Measurements from ENCODE around the gene AARS2. TPM values are rescaled to one million over a fixed set of nuclear protein-coding genes. Genes with fewer than 3 reads are reported as not detected.

Gene AARS2
- total RNA-seq, 4 donors from 2014 or later: 6.1 to 9.4 (median 6.9) TPM

DNA sequence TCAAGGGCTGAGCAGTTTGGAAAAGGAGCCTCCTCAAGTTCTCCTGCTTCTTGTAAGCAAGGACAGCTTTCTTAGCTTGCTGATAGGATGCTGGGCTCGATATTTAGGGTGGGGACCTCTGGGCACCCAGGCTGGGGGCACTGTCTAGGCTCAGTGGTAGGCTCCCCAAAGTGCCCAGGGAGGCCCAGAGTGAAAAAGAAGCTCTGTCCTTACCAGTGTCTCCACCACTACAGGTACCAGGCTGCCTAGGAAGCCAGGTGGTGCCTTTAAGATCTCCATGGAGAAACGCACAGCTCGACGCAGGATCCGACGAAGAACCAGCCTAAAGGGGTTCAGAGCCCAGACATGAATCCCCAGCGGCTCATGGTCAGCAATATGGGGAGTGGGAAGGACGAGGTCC is 6.4 kb downstream of the AARS2 start:
- TF ChIP-seq POLR2AphosphoS5 (IDR thresholded peaks at IDR 0.05) (no peak), EP300 (IDR thresholded peaks at IDR 0.05) (no peak), POLR2A (IDR thresholded peaks at IDR 0.05) (no peak)
- TF ChIP-seq, protein P1, sequence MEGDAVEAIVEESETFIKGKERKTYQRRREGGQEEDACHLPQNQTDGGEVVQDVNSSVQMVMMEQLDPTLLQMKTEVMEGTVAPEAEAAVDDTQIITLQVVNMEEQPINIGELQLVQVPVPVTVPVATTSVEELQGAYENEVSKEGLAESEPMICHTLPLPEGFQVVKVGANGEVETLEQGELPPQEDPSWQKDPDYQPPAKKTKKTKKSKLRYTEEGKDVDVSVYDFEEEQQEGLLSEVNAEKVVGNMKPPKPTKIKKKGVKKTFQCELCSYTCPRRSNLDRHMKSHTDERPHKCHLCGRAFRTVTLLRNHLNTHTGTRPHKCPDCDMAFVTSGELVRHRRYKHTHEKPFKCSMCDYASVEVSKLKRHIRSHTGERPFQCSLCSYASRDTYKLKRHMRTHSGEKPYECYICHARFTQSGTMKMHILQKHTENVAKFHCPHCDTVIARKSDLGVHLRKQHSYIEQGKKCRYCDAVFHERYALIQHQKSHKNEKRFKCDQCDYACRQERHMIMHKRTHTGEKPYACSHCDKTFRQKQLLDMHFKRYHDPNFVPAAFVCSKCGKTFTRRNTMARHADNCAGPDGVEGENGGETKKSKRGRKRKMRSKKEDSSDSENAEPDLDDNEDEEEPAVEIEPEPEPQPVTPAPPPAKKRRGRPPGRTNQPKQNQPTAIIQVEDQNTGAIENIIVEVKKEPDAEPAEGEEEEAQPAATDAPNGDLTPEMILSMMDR (IDR thresholded peaks at IDR 0.05): no peak
- Histone ChIP-seq H3K4me1 (peaks cover 0 to 7% (median 0%) of the 10 kb centered on the region in 3 donors), H3K27me3 (no peaks in the 10 kb centered on the region), H3K27ac (no peak overlapping the region), H3K36me3 (peaks cover 0 to 100% of the 10 kb centered on the region in 2 donors), H3K4me3 (no peak overlapping the region), H3K9me3 (no peaks in the 10 kb centered on the region)
- WGBS, 2 donors (ENCODE audit: low coverage in 1 of 2): 83 to 92% methylated on average over 5 to 6 of the region's 8 CpGs
- ATAC-seq: no peak

DNA sequence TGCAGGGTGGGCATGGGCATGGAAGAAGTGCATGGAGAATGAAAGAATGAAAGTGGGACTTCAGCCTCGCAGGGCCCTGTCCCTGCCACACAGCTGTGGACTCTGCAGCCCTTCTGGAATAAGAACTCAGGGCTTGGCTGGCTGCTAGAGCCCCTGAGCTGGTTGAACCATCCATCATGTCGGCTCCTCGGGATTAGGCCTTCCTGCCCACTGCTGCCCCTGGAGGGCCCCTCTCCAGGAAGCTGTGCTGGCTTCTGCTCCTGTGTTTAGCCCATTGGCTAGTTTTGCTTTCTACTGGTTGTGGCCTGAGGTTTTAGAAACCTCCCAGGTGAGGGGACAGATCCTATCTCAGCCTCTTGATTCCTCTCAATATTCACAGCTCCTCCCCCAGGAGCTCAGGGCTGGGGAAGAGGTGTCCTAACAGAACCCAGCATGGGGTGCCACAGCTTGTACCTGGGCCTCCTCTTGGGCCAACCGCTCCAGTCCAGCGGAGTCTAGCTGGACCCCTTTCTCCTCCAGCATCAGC is 7.9 kb downstream of the AARS2 start:
- ATAC-seq: no peak
- no peak for TF ChIP-seq POLR2AphosphoS5 (IDR thresholded peaks at IDR 0.05)
- TF ChIP-seq EP300 (IDR thresholded peaks at IDR 0.05): no peak
- TF ChIP-seq, protein P1 (IDR thresholded peaks at IDR 0.05): no peak
- no peak for TF ChIP-seq POLR2A (IDR thresholded peaks at IDR 0.05)
- Histone ChIP-seq H3K27ac (no peak overlapping the region), H3K36me3 (peaks cover 0 to 100% of the 10 kb centered on the region in 2 donors), H3K9me3 (no peaks in the 10 kb centered on the region), H3K27me3 (no peaks in the 10 kb centered on the region), H3K4me3 (no peak overlapping the region), H3K4me1 (no peaks in the 10 kb centered on the region)
- WGBS, 2 donors (ENCODE audit: low coverage in 1 of 2): 55 to 90% methylated on average over 2 to 3 of the region's 5 CpGs

DNA sequence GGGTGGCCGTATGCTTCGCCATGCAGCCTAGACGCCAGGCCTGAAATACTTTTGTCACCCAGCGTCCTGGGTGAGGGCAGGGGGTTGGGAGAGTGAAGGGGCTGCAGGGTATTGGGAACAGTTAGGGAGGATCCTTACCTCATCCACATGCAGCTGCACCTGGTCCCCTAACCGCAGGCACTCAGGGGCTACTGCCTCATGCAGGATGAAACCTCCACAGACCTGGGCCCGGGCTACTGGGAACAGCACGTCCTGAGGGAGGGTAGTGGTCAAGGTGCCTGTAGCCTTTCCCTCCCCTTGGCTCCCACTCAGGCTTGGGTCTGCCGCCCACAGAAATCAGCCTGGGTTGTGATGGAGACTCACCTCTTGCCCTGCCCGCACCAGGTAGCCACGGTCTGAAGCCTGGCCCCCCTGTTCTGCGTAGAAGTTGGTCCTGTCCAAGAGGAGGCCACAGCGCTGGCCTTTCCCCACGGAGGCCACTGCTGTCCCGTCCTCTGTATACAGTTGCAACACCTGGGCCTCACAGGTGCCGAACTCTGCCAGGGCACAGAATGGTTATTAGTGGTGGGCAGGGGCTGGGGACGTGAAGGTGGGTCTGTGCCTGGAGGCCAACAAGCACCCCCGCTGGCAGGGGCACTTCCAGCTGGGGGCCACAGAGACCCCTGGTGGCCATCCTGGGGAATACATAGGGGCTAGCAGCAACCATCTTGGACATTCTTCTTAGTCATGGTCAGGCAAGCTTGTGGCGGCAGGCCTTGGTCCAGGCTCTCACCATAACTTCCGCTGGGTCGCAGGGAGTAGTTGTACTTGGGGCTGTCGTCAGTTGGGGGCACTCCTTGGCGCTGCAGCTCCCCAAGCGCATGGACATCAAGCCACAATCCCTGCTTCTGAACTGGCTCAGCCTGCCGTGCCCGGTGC is 8.6 kb downstream of the AARS2 start:
- no peaks in the 10 kb centered on the region for H3K4me1 ChIP-seq
- peaks cover 0 to 95% of the 10 kb centered on the region in 2 donors for H3K36me3 ChIP-seq
- TF ChIP-seq POLR2AphosphoS5 (IDR thresholded peaks at IDR 0.05): no peak
- TF ChIP-seq, protein P1 (IDR thresholded peaks at IDR 0.05): peak in 3 of 4 experiments; percentile 59 to 81 (median 64)
- no peak for TF ChIP-seq POLR2A (IDR thresholded peaks at IDR 0.05)
- no peak for TF ChIP-seq EP300 (IDR thresholded peaks at IDR 0.05)
- no peaks in the 10 kb centered on the region for H3K27me3 ChIP-seq
- ATAC-seq: peak; percentile 35
- H3K9me3 ChIP-seq: no peaks in the 10 kb centered on the region
- H3K27ac ChIP-seq: no peak overlapping the region
- WGBS, 2 donors (ENCODE audit: low coverage in 1 of 2): no CpG with 5 or more reads among the region's 25 CpGs
- H3K4me3 ChIP-seq: no peak overlapping the region

DNA sequence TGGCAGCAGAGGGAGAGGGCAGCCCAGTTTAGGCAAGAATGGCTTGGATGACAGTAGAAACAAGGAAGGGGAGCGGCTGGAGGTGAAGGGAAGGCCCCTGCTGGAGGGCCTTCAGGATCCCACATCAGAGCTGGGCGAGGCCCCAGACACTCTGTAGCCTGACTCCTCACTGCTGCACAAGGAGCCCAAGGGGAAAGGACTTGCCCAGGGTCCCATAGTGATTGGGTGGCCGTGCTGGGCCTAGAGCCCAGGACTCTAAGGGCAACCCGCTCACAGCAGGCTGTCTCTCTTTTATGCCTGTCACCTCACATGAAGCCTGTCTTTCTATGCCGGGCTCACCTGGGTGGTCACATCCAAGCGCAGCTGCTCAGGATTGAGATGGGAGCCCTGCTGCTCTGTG is 9.3 kb downstream of the AARS2 start:
- H3K27ac ChIP-seq: no peak overlapping the region
- H3K36me3 ChIP-seq: peaks cover 0 to 88% of the 10 kb centered on the region in 2 donors
- no peaks in the 10 kb centered on the region for H3K27me3 ChIP-seq
- H3K4me3 ChIP-seq: no peak overlapping the region
- ATAC-seq: no peak
- 87% methylated on average over 3 of the region's 6 CpGs; no CpG with 5 or more reads in 1 of the 2 donors for WGBS, 2 donors (ENCODE audit: low coverage in 1 of 2)
- no peaks in the 10 kb centered on the region for H3K9me3 ChIP-seq
- TF ChIP-seq POLR2AphosphoS5 (IDR thresholded peaks at IDR 0.05) (no peak), EP300 (IDR thresholded peaks at IDR 0.05) (no peak), POLR2A (IDR thresholded peaks at IDR 0.05) (no peak)
- no peaks in the 10 kb centered on the region for H3K4me1 ChIP-seq

DNA sequence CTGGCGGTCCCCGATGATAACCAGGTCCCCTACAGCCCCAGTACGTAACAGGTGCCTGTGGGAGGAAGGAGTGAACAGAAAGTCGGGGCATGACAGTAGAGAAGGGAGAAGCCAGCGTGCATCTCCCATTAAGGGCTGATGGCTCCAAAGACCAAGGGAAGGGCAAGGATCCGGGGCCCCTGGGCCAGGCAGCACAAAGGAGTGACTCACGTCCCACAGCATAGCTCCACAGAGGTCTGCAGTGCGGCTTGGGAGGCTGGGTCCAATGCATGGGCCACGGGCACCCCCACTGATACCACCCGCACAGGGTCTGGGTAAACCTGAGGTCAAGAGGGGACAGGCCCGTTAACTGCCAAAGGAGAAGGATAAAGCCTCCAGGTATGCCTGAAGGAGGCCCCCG is 10.3 kb downstream of the AARS2 start:
- Histone ChIP-seq H3K27ac (no peak overlapping the region), H3K4me3 (no peak overlapping the region), H3K36me3 (peaks cover 0 to 79% of the 10 kb centered on the region in 2 donors), H3K4me1 (peaks cover 0 to 5% (median 2%) of the 10 kb centered on the region in 3 donors), H3K27me3 (peaks cover 4% of the 10 kb centered on the region), H3K9me3 (no peaks in the 10 kb centered on the region)
- ATAC-seq: no peak
- WGBS, 2 donors (ENCODE audit: low coverage in 1 of 2): 72 to 100% methylated on average over 1 to 2 of the region's 12 CpGs
- TF ChIP-seq POLR2AphosphoS5 (IDR thresholded peaks at IDR 0.05): no peak
- no peak for TF ChIP-seq EP300 (IDR thresholded peaks at IDR 0.05)
- TF ChIP-seq, protein P1 (IDR thresholded peaks at IDR 0.05): no peak
- TF ChIP-seq POLR2A (IDR thresholded peaks at IDR 0.05): no peak

Measured in gastroesophageal sphincter (tissue), 4 donors.